ENCODE results near the gene DHX35. TPM values are rescaled to one million over a fixed set of nuclear protein-coding genes. Genes with fewer than 3 reads are reported as not detected.

Gene DHX35
- total and polyA plus RNA-seq, 2 of the 13 experiments (the other 11 are each of a cell fraction or from before 2014, with no cell fraction given) = 25.8 to 28.7 TPM

- TF ChIP-seq DDIT3 (CRISPR knock-in tag; IDR thresholded peaks at IDR 0.05) (no peak), MXD1 (CRISPR knock-in tag; IDR thresholded peaks at IDR 0.05) (peak; percentile 97), UBTF (CRISPR knock-in tag; IDR thresholded peaks at IDR 0.05) (peak; percentile 95), ZNF337 (CRISPR knock-in tag; IDR thresholded peaks at IDR 0.05; ENCODE audit: borderline replicate concordance, low read depth) (peak; percentile 91; the same call in 1 of the 2 replicates), ZNF460 (CRISPR knock-in tag; IDR thresholded peaks at IDR 0.05; ENCODE audit: borderline replicate concordance) (no peak; the same call in 1 of the 2 replicates), TBP (CRISPR knock-in tag; IDR thresholded peaks at IDR 0.05) (no peak), NR3C1 (CRISPR knock-in tag; IDR thresholded peaks at IDR 0.05) (no peak), AGO2 (optimal IDR thresholded peaks at IDR 0.05; ENCODE audit: low read depth, low read length) (peak; percentile 70), NPAS2 (CRISPR knock-in tag; IDR thresholded peaks at IDR 0.05; ENCODE audit: borderline replicate concordance) (no peak), MED13 (CRISPR knock-in tag; IDR thresholded peaks at IDR 0.05) (no peak), MAZ (IDR thresholded peaks at IDR 0.05; ENCODE audit: borderline replicate concordance, low read depth, low read length) (peak; percentile 90), MAZ (CRISPR knock-in tag; IDR thresholded peaks at IDR 0.05; ENCODE audit: low read depth) (peak; percentile 99), AGO1 (IDR thresholded peaks at IDR 0.05; ENCODE audit: low read depth, low read length, poor library complexity, severe bottlenecking) (peak; percentile 77), HDAC1 (CRISPR knock-in tag; IDR thresholded peaks at IDR 0.05) (peak; percentile 98), NR0B2 (CRISPR knock-in tag; IDR thresholded peaks at IDR 0.05) (peak; percentile 96), KLF9 (CRISPR knock-in tag; IDR thresholded peaks at IDR 0.05; ENCODE audit: low read depth) (peak; percentile 77; the same call in 1 of the 2 replicates), TMF1 (CRISPR knock-in tag; IDR thresholded peaks at IDR 0.05; ENCODE audit: low read depth) (peak; percentile 94), DRAP1 (CRISPR knock-in tag; IDR thresholded peaks at IDR 0.05) (peak; percentile 52; the same call in 1 of the 2 replicates), ZBTB37 (CRISPR knock-in tag; IDR thresholded peaks at IDR 0.05) (no peak), ATRX (CRISPR knock-in tag; IDR thresholded peaks at IDR 0.05; ENCODE audit: borderline replicate concordance) (0 out of 2 replicates have a peak, but pooled peaks have one; percentile 17), IKZF5 (CRISPR knock-in tag; IDR thresholded peaks at IDR 0.05) (peak; percentile 95), DMAP1 (CRISPR knock-in tag; IDR thresholded peaks at IDR 0.05) (peak; percentile 87)
Measured at GRCh38 chr20:39049684-39050554, 87.8 kb downstream of the DHX35 start (continued).

Data from HepG2 (cell line).